ENCODE data around the gene GGNBP2.

Gene GGNBP2

DNA sequence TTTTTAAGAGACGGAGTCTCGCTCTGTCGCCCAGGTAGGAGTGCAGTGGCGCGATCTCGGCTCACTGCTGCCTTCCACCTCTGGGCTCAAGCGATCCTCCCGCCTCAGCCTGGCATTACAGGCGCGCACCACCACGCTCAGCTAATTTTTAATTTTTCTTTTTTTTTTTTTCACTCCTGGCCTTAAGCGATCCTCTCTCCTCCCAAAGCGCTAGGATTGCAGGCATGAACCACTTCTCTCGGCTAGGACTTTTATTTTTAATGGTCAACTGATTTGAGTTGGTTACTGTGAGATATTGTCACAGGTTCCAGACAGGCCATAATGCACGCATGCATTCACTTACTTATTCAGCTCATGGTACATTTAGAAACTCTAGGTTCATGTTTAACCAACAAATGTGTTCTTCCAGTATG is 9.0 kb upstream of the GGNBP2 start:
- CTCF ChIA-PET, result interaction anchor here (0.5 to 0.7 kb wide), 4 partner anchors 15 to 1974 kb away, joined by 3 to 8 read pairs (median 4); partner anchors contain the start of gene MRM1
- POLR2A ChIA-PET (ENCODE audit: low non-redundant PET), result interaction anchor here (0.6 to 1.0 kb wide), 2 partner anchors 9 to 33 kb away, joined by 4 to 6 read pairs; no protein-coding TSS in a partner anchor

DNA sequence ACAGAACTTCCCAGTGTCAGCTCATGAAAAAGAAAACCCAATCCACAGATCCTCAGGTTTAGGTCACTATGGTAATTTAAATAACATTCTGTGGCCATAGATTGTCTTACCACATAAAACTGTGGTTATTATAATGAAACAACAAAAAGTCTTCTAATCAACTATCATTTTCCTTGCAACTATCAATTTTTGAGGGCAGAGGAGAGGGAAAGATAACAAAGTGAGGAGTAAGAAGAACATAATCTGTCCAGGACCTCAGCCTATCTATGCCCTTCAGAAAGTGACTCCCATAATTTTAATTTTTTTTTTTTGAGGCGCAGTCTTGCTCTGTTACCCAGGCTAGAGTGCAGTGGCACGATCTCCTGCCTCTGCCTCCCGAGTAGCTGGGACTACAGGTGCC is 4.0 kb upstream of the GGNBP2 start:
- no peak for DNase-seq (ENCODE audit: low spot score)
- POLR2A ChIA-PET (ENCODE audit: low non-redundant PET), result no interaction called here
- H3K27ac ChIP-seq, result peak overlapping the region; percentile 10; the same call in 1 of the 2 replicates
- TF ChIP-seq, protein P1, sequence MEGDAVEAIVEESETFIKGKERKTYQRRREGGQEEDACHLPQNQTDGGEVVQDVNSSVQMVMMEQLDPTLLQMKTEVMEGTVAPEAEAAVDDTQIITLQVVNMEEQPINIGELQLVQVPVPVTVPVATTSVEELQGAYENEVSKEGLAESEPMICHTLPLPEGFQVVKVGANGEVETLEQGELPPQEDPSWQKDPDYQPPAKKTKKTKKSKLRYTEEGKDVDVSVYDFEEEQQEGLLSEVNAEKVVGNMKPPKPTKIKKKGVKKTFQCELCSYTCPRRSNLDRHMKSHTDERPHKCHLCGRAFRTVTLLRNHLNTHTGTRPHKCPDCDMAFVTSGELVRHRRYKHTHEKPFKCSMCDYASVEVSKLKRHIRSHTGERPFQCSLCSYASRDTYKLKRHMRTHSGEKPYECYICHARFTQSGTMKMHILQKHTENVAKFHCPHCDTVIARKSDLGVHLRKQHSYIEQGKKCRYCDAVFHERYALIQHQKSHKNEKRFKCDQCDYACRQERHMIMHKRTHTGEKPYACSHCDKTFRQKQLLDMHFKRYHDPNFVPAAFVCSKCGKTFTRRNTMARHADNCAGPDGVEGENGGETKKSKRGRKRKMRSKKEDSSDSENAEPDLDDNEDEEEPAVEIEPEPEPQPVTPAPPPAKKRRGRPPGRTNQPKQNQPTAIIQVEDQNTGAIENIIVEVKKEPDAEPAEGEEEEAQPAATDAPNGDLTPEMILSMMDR (conservative IDR thresholded peaks at IDR 0.05; ENCODE audit: low read depth), result no peak
- CTCF ChIA-PET, result no interaction called here

More for the DNA sequence above, 9.0 kb upstream of the GGNBP2 start:
- TF ChIP-seq, protein P1 (conservative IDR thresholded peaks at IDR 0.05; ENCODE audit: low read depth), result no peak
- peak overlapping the region; percentile 99 for H3K27ac ChIP-seq
- DNase-seq (ENCODE audit: low spot score), result no peak

DNA sequence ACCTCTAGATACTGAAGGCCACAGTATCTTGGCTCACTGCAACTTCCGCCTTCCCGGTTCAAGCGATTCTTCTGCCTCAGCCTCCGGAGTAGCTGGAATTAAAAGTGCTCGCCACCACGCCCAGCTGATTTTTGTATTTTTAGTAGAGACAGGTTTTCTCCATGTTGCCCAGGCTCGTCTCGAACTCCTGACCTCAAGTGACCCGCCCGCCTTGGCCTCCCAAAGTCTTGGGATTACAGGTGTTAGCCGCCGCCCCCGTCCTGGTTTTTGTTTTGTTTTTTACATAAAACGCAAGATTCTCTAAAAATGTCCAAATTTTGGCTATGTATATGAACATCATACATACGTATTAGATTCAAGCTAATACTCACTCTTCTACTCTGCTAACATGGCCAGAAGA is 2.0 kb upstream of the GGNBP2 start:
- TF ChIP-seq, protein P1 (conservative IDR thresholded peaks at IDR 0.05; ENCODE audit: low read depth), result no peak
- ChIA-PET POLR2A (ENCODE audit: low non-redundant PET) (interaction anchor here (1.2 kb wide), 1 partner anchor 9 kb away, joined by 4 read pairs; no protein-coding TSS in a partner anchor), CTCF (no interaction called here)
- H3K27ac ChIP-seq, result peak overlapping the region; percentile 98
- no peak for DNase-seq (ENCODE audit: low spot score)

DNA sequence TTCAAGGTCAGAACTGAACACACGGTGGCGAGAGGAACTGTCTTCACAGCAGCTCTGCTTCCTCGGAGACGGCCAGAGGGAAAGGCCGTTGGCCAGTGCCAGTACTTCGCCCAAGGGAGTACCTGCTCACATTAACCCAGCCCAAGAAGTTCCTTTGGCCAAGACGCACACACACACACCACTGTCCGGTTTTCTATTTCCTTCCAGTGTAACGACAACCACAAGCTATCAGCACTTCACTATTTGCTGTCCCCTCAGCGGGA is 744 bp upstream of the GGNBP2 start:
- peak overlapping the region; percentile 98 for H3K27ac ChIP-seq
- POLR2A ChIA-PET (ENCODE audit: low non-redundant PET), result interaction anchor here (0.9 to 1.9 kb wide), 3 partner anchors 8 to 10 kb away, joined by 4 to 7 read pairs (median 6); partner anchors contain the start of genes MYO19 and PIGW
- TF ChIP-seq, protein P1 (conservative IDR thresholded peaks at IDR 0.05; ENCODE audit: low read depth), result no peak
- CTCF ChIA-PET, result interaction anchor here (0.6 kb wide), 2 partner anchors 14 to 859 kb away, joined by 3 to 8 read pairs; no protein-coding TSS in a partner anchor
- peak; percentile 10 for DNase-seq (ENCODE audit: low spot score)

DNA sequence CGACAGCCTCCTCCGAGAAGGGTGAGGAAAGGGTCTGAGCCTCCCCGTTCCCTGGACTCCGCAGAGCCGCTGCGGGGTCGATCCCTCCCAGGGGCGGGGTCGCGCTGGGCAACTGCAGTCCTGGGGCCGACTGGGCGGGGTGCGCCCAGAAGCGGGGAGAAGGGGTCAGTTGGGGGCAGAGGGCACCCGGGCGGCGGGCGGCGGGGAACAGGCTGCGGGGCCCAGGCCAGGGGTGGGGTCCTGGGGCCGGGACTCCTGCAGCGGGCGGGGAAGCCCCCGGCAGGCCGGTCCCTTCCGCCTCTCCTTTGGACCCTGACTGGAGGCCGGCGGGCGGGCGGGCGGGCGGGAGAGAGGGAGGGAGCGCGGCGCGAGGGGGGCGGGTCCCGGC is 352 bp downstream of the GGNBP2 start:
- peak overlapping the region; percentile 98 for H3K27ac ChIP-seq
- no peak for DNase-seq (ENCODE audit: low spot score)
- ChIA-PET POLR2A (ENCODE audit: low non-redundant PET) (interaction anchor here (0.8 to 1.9 kb wide), 2 partner anchors 11 to 13 kb away, joined by 4 to 7 read pairs; partner anchors contain the start of genes MYO19 and PIGW), CTCF (no interaction called here)
- TF ChIP-seq, protein P1 (conservative IDR thresholded peaks at IDR 0.05; ENCODE audit: low read depth), result no peak

DNA sequence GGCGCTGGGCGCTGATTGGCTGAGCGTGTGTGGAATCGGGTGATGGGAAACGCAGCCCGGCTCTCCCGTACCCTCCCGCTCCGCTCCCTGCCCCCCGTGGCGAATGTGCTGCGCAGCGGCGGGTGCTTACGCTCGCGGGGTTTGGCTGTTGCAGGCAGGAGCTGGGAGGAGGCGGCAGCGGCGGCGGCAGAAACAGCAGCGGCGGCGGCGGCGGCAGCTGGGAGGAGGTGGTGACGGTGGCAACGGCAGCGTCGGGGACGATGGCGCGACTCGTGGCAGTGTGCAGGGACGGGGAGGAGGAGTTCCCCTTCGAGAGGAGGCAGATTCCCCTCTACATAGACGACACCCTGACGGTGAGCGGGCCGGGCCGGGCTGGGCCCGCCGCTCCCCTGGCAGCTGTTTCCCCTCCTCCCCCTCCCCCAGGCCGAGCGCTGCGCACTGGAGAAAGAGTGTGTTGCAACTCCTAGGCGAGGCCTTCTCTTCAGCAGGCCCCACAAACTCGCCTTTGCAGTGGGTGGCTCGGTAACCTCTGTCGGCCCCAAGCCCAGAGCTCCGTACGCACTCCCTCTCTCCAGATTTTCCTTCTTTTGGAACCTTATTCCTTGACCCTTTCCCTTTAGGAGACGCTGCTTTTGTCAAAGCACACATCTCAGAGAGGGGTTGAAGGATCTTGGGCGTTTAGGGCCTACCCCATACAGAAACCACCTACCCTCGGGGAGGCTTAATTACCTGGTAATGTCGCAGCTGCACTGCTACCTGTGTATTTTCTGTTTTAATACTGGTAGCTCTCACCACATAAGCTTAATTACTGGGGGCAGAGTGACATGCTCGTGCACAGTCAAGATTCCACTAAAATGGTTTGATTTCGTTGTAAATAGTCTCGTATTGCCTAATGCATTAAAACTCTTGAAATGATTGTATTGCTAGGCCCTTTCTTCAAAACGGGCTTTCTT is 1.0 kb downstream of the GGNBP2 start:
- CTCF ChIA-PET, result no interaction called here
- H3K27ac ChIP-seq, result peak overlapping the region; percentile 98
- POLR2A ChIA-PET (ENCODE audit: low non-redundant PET), result interaction anchor here (0.5 to 1.9 kb wide), 3 partner anchors 11 to 12 kb away, joined by 3 to 7 read pairs (median 4); partner anchors contain the start of genes MYO19 and PIGW
- TF ChIP-seq, protein P1 (conservative IDR thresholded peaks at IDR 0.05; ENCODE audit: low read depth), result no peak
- peak; percentile 97 for DNase-seq (ENCODE audit: low spot score)
